Measurements from ENCODE around the gene LYZL4. TPM values are rescaled to one million over a fixed set of nuclear protein-coding genes. Genes with fewer than 3 reads are reported as not detected.

LYZL4 gene
- total and polyA plus RNA-seq, 2 of the 13 experiments (the other 11 are each of a cell fraction or from before 2014, with no cell fraction given) = not detected

DNA sequence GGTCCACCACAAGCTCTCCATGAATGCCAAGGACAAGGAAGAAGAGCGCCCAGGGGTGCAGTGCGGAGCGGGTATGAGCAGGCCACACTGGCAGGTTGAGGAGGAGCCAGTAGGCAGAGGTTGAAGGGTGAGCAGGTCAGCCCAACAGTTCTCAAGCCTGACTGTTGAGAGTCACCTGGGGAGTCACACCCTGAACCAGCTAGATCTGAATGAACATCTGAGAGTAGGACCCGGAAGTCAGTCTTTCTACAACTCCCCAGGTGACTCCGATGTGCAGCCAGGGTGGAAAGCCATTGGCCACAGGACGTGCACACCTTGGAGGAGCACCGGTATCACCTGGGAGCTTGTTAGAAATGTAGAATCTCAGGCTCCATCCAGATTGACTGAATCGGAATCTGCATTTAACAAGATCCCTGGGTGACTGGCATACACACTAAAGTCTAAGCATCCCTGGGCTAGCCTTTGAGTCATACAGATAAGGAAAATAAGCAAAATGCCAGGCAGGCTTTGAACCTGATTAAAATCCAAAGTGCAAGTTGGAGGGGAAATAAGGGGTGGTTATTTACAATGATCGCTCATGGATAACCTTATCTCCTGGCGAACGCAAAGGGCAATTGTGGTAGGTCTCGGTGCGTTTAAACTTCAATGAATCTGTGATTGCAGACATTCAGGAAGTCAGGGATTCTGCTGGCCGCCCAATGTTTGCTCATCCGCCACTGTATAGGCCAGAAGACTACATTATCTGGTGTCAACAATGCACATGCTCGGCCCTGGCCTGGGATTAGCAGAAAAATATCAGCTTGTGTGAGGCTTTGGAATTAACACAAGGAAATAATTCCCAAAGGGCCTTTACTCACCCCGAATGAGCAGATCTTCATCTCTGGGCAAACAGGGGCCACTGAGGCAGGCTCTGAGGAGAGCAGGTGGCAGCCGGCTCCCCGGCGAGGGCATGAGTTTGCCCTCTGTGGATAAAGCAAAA lies 11.7 kb upstream of the LYZL4 start (continued):
- TF ChIP-seq ZNF280D (CRISPR knock-in tag; IDR thresholded peaks at IDR 0.05) = peak; percentile 77
- TF ChIP-seq, protein P1, sequence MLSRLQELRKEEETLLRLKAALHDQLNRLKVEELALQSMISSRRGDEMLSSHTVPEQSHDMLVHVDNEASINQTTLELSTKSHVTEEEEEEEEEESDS (CRISPR knock-in tag; IDR thresholded peaks at IDR 0.05; ENCODE audit: borderline replicate concordance) = no peak
- no peak for TF ChIP-seq ZNF597 (CRISPR knock-in tag; IDR thresholded peaks at IDR 0.05)
- peak; percentile 95 for TF ChIP-seq ZNF878 (CRISPR knock-in tag; IDR thresholded peaks at IDR 0.05)
- TF ChIP-seq PHF20 (CRISPR knock-in tag; IDR thresholded peaks at IDR 0.05) = no peak
- TF ChIP-seq SALL2 (CRISPR knock-in tag; IDR thresholded peaks at IDR 0.05) = 0 out of 2 replicates have a peak, but pooled peaks have one; percentile 39
- 0 out of 2 replicates have a peak, but pooled peaks have one; percentile 25 for TF ChIP-seq SP2 (CRISPR knock-in tag; IDR thresholded peaks at IDR 0.05)
- TF ChIP-seq ARID4A (CRISPR knock-in tag; IDR thresholded peaks at IDR 0.05; ENCODE audit: borderline replicate concordance) = peak; percentile 40; the same call in 1 of the 2 replicates
- no peak for TF ChIP-seq ZC3H4 (CRISPR knock-in tag; IDR thresholded peaks at IDR 0.05; ENCODE audit: borderline replicate concordance)
- TF ChIP-seq ZMYM3 (CRISPR knock-in tag; IDR thresholded peaks at IDR 0.05) = peak; percentile 86; the same call in 1 of the 2 replicates
- peak; percentile 34; the same call in 1 of the 2 replicates for TF ChIP-seq ATF3 (CRISPR knock-in tag; IDR thresholded peaks at IDR 0.05)
- no peak for TF ChIP-seq ZBTB46 (CRISPR knock-in tag; IDR thresholded peaks at IDR 0.05; ENCODE audit: borderline replicate concordance)

All from HepG2 (cell line).